H1 (cell line): ENCODE data around the gene ATF7. TPM values are rescaled to one million over a fixed set of nuclear protein-coding genes. Genes with fewer than 3 reads are reported as not detected.

ENCODE experiments used
- CTBP2 ChIP-seq: IDR thresholded peaks from 2 replicates; pipeline ENCODE4 v1.7.0; 2011; ENCODE audit warnings: borderline replicate concordance, mild to moderate bottlenecking, moderate library complexity, mixed read lengths, low read length; ENCODE audit not compliant: insufficient read depth, insufficient read length
- FOSL1 ChIP-seq: IDR thresholded peaks from 2 replicates; pipeline ENCODE4 v1.6.1; 2011; ENCODE audit warnings: mild to moderate bottlenecking, low read depth, low read length, moderate library complexity; ENCODE audit not compliant: insufficient read depth
- NRF1 ChIP-seq: IDR thresholded peaks from 2 replicates; pipeline ENCODE4 v1.6.1; 2011; ENCODE audit warnings: mild to moderate bottlenecking, low read depth, low read length, improper control_type of control experiment
- RFX5 ChIP-seq: IDR thresholded peaks from 2 replicates; pipeline ENCODE4 v1.6.1; 2011; ENCODE audit warnings: low read depth, low read length, improper control_type of control experiment, borderline replicate concordance
- SIX5 ChIP-seq: IDR thresholded peaks from 2 replicates; pipeline ENCODE4 v1.6.1; 2011; ENCODE audit warnings: mild to moderate bottlenecking, low read depth, low read length
- TAF7 ChIP-seq: optimal IDR thresholded peaks from 2 replicates; pipeline ENCODE3; 2011; ENCODE audit warnings: low read depth, mild to moderate bottlenecking, inconsistent platforms, low read length, moderate library complexity, borderline replicate concordance
- ZNF274 ChIP-seq: IDR thresholded peaks from 2 replicates; pipeline ENCODE4 v1.7.0; 2012; ENCODE audit warnings: low read length, borderline replicate concordance; ENCODE audit errors: extremely low read depth
- polyA plus RNA-seq, 7 experiments: library from polyadenylated mRNA; depleted of rRNA in 3 of 7; stranded (reverse) in 5 of 7; unstranded in 2 of 7; fragments of >200 nt in 5 of 7; fragments of 200-250 nt in 2 of 7; gene quantifications; 1 replicate in 5 of 7; 2 replicates in 1 of 7; 4 replicates in 1 of 7; pipeline versions ENCODE4 v1.2.1 to v1.2.3, GENCODE V29; 2011 to 2013; ENCODE audit warnings: missing spikeins in 2 of 7, mixed read lengths in 2 of 7
- total RNA-seq: library from RNA; stranded (reverse); fragmentation: NEBNext Ultra II Directional; extraction: Animal tissue kit (Norgen Biotek cat#: 25700); gene quantifications from 2 replicates; pipeline ENCODE4 v1.2.1, GENCODE V29; 2021

The ATF7 gene
- total and polyA plus RNA-seq, 2 of the 8 experiments (the other 6 are each of a cell fraction or from before 2014, with no cell fraction given) = 10.1 to 16.6 TPM

DNA sequence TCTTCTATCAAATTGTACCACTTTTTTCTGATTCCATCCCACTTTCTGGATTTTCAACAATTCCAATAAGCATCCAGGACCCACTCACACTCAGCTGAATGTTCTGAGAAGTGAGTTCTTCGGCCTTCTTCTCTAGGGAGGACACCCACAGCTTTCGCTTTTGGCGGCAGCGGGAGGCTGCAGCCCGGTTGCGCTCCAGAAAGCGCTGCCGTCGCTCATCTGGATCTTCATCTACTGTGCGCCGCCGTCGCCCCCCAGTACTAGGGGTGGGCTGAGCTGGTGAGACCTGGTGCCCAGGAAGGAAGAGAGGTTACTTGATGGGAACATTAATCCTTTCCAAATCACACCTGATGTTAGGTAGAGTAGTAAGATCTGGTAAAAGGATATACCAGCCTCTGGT is 101.7 kb downstream of the ATF7 start (continued):
- TF ChIP-seq FOSL1 (no peak), ZNF274 (no peak), NRF1 (no peak), SIX5 (no peak), RFX5 (no peak), CTBP2 (no peak), TAF7 (no peak)
- TF ChIP-seq, all 59 proteins: peak for 0
